Stimulated activated CD4-positive, alpha-beta T cell treated with anti-CD3 and anti-CD28 coated beads, Interleukin-1b, Interleukin-23, amount 100 ng/mL, for 4 hours (primary cell): Measurements from ENCODE around the gene SHH.
"Not testable (repeated sequence)": the region's sequence is repeated elsewhere in the genome, so short reads cannot be mapped to it uniquely, and the experiment has no call there.

Source experiments
- DNase-seq, 2 donors: peaks; one replicate each; pipeline ENCODE4 v3.0.0-alpha.2; 2020; ENCODE audit warnings: low read depth in 2 of 2

SHH gene

DNA sequence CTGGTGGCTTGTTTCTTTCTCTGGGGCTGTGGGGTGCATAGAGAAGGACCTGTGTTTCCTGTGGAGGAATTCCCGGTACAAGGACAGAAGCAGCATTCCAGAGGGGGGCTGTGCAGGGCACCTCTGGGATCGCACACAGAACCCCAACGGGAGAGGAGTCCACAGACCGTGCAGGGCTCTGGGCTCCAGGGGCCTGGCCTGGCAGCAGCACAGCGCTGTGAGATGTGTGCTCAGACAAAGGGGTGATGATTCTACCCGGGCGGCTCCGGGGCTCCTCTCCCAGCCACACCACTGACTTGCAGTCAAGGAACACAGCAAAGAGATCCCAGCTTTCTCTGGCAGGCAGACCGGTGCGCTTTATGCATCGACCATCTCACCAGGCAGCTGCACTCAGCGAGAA, 6.9 kb upstream of the SHH start:
- DNase-seq = no peak

DNA sequence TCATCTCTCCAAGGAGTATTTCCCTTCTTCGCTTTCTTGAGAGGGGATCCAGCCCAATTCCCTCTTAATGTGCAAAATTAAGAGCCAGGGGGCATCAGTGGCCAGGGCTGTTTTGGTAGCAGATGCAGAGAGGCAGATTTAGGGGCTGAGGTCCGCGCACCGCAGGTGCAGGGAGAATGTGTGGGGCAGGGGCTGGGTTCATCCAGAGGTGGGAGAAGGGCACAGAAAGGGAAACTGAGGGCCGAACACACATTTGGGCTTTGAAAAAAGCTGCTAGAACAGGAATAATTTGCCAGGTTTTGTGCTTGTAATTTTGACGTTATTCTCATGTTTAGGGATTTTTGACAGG, 6.5 kb upstream of the SHH start:
- no peak for DNase-seq

DNA sequence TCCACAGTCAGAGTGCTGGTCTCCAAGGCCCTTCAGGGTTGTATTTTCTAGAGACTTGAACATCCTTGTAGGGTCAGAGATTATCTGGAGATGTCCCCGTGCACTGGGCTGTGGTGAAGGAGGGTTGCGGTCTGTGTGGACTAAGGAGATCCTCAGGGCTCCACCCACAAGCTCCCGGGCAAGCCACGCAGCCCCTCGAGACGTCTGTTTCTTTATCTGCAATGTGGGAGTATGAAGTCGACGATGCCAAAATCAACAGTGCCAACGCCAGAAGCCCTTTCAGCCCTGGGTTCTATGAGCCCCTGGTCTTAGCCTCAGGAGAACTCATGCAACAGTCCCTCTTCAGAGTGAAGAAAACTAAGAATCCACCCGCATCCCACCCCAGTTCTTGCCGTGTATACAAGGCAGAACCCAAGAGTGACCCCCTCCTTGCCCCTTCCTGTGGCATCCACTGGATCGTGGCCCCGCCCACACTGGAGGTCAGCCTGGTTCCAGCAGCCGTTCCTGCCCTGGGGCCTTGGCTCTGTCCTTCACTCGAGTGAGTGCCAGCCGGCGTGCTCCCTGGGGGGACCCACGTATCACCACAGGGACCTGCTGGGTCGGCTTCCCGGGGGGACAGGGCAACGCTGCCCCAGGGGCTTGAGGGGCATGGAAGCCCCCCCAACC, 6.0 kb upstream of the SHH start:
- no peak for DNase-seq

DNA sequence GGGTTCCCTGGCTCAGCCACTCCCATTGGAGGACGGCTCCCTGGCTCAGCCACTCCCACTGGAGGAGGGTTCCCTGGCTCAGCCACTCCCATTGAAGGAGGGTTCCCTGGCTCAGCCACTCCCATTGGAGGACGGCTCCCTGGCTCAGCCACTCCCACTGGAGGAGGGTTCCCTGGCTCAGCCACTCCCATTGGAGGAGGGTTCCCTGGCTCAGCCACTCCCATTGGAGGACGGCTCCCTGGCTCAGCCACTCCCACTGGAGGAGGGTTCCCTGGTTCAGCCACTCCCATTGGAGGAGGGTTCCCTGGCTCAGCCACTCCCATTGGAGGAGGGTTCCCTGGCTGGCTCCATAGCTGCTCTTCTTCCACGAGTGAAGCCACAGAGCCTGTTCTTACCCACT, 5.3 kb upstream of the SHH start:
- not testable (repeated sequence) for DNase-seq

DNA sequence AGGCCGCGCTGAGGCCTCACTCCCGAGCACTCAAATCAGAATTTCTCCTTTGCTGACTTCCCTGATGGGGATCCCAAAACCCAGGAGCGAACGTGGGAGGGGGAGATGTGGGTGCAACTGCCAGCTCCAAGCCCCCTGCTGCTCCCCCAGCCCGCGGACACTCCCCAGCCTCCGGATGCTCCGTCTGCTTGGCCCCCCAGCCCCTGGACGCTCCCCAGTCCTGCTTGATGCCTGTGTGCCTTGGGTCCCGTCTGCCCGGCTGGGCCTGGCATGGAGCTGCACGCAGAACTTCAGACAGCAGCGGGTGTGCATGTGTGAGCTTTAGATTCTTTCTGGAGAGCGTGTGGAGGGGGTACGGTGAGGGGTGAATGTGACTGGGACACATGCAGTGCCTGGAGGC, 4.7 kb upstream of the SHH start:
- DNase-seq = no peak

DNA sequence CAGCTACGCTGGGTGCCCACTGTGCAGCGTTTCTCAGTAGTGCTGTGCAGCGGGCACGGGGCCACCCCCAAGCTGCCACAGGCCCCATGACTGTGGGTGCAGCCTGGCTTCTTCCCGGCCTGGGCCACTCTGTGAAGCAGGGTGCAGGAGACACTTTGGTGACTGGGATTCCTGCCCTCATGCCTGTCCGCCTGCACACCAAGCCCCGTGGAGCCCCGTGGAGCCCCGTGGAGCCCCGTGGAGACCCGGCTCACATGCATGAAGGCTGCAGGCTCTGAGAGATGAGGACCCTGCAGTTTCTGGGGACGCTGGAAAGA, 3.9 kb upstream of the SHH start:
- DNase-seq = no peak

DNA sequence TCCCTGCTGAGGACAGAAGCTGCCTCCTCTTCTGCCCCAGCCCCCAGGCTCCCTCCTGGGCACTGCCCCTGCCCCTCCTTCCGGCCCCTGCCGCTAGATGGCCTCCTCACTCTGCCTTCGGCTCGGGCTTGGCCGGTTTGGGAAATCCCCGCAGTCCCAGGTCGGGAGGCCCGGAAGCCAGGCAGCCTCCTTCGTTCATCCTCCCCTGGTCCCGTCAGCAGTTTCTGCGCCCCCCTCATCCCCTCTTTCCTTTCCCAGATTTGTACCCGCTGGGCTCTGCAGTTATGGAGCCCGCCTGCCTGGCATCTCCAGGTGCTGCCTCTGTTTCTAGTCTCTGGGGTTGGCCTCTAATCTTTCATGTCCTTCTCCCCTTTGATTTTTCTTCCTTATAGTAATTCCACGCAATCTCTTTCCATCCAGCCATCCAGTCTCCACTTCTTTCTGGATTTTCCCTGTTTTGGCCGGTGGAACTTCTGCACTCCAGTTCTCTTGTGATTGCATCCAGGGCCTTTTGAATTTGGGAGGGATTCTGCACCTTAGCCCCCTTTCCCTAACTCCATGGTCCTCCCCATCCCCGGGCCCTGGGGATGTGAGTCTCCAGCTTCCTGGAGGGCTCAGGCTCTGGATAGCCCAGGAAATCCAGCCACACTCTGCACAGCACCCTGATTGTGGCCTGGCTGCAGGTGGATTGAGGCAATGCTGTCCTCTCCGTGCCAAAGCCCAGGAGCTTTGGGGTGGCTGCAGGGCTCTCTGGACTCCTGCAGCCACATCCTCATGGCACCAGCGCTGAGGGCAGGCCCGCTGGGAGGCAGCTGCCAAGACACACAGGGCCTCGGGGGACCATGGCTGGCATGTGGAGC, 3.3 kb upstream of the SHH start:
- peak; percentile 29 to 62 for DNase-seq

DNA sequence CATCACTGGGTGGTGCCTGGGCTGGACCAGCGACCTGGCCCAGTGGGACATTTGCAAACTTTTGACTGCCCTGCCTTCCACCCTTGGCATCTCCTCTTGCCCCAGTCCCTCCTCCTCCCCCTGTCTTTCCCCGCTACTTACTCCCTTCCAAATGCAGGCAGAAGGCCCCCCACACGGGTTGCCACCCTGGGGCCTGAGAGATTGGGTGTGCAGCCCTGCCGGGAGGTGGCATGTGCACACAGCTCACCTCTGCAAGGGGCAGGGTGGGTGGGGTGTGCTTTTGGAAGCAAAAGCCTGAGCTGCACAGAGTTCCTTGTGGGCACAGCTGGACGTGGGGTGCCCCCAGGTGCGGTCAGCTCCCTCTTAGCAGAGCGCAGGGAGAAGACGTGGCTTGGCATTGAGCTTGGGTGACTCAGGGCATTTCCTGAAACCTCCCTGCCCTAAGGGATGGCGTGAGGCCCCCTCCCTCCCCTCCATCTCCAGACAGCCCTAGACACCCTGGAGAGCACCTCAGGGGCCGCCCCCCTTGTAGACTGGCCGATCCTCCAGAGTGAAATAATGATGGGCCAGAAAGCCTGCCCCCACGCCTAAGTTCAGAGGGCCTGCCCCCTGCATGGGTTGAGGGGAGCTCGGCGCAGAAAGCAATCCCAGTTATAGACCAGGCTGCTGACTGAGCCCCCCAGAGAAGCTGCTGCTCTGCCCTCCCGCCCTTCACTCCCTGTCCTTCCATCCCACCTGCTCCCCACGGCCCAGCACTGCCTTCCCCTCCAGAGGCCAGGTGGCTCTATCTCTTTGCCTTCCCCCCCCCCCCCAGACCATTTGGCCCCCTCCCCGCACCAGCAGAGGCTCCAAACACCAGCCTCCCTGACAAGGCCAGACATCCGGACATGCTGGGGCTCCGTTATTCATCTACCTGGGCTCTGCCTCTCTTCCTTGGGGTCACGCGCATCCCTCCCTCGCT, 2.3 kb upstream of the SHH start:
- DNase-seq = no peak

DNA sequence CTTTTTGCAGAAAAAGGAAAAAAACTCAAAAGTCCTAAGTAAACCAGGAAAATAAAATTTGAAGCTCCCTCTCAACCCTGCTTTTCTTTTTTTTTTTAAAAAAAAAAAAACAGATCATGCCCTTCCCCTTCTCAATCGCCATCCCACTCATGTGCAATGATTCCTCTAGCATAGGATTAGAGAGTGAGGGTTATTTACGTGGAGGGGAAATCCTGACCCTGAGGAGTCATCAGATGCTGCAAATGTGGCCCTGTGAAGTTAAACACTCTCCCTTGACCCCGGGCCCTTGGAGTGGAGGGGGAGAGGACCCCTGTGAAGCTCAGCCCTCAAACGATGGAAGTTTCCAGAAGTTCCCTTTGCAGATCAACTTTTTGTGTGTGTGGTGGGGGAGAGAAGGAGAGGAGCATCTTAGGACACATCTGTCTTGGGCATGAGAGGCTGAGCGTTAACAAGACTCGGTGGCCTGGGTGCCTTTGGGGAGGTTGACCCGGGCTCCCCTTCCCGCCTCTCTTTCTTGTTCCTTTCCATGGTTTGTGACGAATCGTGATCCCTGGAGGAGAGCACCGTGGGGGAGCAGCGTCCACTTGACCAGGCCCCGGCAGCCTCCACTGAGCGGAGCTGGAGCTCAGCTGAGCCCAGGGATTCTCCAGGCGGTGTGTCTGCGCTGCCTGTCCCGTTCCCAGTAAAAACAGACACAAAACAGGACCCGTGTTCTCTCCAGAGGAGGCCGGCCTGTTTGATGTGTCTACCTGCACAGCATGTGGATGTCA, 1.5 kb upstream of the SHH start:
- DNase-seq = no peak

DNA sequence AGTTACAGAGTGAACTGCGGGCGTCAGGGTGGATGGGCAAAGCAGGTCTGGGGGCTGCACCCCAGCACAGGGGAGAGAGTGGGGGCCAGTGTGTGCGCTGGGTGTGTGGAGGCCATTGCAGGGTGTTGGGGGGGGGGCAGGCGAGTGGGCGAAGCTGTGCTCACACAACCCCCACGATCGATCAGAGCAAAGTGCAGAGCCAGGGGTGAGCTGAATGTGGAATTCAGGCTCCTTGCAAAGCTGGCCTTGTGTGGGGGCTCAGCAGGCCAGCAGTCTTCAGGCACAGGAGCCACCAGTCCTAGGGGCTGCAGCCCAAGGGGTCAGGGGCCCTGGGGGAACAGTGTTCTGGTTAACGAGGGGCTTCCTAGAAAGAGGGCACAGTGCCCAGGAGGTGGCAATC, 862 bp upstream of the SHH start:
- DNase-seq = no peak

DNA sequence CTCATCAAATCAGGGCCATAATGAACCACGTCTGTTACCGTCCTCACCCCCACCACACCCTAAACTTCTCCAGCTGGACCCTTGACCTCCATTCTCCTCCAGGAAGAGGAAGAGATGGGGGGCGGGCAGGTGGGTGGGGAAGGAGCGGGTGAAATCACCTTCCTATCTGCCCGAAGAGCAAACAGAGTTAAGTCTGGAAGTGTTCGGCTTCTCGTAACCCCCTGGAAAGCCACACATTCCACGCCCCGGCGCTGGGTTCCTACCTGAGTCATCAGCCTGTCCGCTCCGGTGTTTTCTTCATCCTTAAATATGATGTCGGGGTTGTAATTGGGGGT, 736 bp downstream of the SHH start:
- no peak for DNase-seq

DNA sequence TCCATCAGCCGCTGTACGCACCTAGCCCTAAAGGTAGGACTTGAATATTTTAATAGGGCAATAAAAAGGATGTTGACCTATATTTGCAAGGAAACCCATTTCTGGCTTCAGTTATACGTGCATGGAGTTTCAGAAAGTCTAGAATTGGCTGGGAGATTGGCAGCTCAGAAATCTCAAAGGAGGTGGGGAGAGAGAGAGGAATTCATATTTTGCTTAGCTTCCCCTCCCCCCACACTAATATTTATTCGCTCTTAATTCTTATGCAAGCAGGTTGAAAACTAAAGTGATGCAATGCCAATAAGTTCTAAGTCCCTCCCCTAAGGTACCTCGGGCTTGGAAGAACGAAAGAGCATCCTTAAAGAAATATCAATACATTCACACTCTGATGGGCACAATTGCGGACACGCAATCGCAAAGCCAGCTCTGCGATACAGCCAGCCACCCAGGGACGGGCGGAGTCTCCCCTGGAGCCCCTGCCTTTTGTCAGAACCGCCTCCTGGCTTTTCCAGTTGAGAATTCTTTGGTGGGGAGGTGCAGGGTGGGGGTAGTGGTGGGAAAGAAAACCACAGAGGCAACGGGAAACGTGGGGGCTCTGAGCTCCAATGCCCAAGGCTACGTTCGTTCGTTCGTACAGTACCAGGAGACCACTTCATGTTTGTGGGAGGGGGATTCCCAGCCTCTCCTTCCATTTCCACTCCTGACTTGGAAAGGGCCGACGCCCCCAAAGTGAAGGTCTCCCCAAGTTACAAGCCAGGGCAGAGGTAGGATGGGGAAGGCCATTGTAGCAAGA, 1.3 kb downstream of the SHH start:
- DNase-seq = no peak

DNA sequence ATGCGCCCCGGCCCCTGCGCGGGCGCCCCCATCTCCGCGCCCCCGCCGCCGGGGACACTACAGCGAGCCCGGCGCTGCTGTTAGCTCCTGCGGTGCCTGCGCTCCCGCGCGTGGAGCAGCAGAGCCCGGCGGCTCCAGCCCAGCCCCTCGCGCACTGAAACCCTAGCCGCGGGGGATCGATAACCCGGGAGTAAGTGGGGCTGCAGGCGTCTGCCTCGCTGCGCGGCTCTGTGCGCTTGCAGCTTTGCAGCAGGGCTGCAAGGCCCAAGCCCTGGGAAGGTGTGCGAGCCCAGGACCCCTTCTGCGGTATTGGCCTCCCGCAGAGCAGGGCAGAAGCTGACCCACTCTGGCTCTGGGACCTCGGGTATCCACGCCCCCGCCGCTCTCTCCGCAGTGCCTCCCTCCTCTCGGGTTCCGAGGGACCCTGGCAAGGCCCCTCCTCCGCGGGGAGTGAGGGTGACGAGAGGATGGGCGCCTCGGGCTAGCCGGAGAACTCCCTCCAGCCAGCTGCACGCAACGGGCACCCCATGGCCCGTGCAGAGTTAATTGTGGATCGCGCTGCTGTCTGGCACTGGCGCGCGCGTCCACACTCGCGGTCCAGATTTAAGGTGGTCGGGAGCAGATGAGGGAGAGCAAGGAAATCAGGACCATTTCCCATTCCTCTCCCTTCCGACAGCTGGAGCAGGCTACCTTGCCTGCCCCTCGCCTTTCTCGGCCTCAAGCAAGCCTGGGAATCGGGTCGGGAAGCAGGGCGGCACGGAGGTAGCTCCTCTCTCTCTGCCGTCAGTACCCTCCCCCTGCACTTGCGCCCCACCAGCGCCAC, 2.1 kb downstream of the SHH start:
- no peak for DNase-seq

DNA sequence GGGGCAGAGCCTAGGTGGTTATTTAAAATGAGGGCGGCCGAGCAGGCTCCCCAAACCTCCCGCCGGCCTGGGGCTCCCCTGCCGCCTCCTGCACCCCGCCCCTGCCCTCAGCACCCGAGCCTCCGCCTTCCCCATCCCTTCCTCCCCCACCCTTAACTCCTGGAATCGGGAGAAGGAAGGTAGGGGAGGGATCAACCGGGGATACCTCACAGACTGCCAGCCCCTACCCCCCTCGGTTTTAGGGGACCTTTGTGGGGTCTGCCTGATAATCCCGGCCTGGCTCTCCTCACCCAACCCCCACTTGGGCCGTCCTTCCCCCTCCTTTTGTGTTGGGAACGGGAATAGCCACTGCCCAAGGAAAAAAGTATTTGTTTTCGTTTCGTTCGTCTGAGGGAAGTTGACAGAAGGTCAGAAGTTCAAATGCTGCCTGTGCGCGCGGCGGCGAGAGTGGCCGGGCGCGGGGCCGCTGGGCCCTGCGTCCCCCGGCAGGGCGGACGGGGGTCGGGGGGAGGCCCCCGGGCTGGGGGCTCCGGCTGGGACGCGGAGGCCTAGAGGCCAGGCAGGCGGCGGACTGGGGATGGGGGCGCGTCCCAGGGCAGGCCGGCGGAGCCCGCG, 2.8 kb downstream of the SHH start:
- DNase-seq = no peak

DNA sequence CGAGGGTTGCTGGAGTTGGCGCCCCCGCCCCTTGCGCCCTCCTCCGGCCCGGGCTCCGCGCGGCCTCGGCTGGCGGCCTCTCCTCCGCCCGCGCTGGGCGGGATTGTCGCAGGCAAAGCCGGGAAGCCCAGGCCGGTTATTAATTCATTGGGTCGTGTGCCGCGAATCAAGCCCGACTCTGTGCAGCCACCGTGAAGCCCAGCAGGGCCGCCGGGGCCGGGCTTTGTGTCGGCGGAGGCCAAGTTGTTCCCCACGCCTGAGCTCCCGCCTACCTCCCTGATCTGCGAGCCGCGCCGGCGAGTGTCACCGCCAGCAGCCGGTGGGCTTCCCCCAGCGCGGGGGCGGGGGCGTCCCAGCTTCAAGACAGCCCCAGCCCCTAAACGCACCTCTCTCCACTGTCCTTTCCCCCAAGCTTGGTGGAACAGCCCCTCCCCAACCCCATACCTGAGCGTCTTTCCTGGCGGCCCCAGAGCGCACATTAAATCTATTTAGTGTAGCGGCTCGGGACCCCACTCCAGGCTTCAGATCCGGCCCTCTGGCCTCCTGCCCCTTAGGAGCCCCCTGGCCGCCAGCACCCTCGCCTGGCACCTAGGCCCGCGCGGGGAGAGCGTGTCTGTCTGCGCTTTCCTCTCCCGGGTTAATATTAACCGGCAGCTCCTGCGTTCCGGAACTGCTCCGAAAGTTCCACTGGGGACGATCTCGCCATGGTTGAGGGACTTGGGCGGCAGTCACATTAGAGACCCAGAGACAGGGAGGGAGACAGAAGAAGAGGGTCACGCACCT, 3.5 kb downstream of the SHH start:
- DNase-seq = no peak

DNA sequence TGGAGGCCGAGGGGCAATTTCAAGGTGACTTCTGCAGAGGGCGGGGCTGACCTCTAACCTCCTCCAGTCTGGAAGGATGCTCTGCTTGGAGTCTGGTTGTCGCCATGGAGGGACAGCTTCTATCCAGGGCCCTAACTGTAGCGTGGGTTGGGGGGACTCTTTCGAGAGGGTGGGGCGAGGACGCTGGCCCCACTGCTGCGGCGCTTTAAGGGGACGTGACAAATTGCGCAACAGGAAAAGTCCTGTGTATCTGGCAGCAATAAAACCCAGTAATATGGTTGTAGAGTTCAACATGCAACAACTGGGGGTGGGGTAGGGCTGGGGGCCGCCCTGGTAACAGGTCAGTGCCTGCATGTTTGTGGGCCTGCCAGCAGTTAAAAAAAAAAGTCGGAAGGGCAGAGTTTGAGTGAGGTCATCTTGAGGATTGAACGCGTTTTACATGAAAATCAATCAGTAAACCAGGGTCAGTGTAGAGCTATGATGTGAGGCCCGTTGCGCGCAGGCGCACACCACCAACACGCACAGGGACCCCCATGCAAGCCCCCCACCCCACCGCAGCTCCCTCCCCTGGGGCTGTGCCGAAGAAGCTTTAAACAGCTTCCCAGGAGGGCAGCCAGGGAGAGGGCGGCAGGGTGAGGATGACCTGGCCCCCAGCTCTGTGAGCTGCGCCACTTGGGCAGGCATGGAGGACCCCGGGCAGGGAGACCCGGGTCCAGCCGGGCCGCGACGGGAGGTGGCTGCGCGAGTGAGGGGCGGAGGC, 4.3 kb downstream of the SHH start:
- no peak for DNase-seq

DNA sequence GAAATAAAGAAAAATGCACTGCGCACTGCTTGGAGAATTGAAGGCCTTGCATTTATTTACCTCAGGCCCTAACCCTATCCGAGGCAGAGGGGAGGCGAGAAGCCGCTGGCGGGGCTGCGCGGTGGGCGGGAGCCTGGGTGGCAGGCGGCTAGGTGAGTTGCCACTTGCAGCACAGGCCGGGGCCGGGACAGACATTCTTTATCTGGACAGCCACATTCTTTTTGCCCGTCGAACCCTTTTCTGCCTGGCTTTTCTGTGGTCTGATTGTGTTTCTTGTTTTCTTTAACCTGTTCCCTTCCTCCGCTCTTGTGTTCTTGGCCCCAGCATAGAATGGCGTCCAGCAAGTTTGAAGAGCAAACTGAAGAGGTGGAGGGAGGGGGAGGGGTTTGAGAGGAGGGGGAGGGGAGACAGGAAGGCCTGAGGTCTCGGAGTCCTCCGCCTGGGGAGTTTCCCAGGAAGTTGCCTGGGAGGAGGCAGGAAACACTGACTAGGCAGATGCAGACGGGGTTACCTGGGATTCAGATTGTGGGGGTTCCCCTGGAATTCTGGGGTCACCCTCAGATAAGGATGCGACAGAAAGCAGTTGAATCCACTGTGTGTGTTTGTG, 5.1 kb downstream of the SHH start:
- DNase-seq = no peak
